HepG2 (cell line): Measurements from ENCODE around the gene SLC25A19. TPM values are rescaled to one million over a fixed set of nuclear protein-coding genes. Genes with fewer than 3 reads are reported as not detected.
A peak's percentile ranks its signal among the peaks of the same experiment; 100 is the strongest.

Source experiments
- AKAP8 ChIP-seq: sonication (generic); formaldehyde crosslinking; IDR thresholded peaks from 2 replicates; pipeline ENCODE4 v1.5.1; 2020; ENCODE audit warnings: mild to moderate bottlenecking, missing genetic modification reagents
- CEBPG ChIP-seq: IDR thresholded peaks from 2 replicates; pipeline ENCODE4 v1.6.1; 2016
- ELF4 ChIP-seq: sonication (generic); formaldehyde crosslinking; IDR thresholded peaks from 2 replicates; pipeline ENCODE4 v1.5.0; 2020; ENCODE audit warnings: missing genetic modification reagents, mild to moderate bottlenecking, moderate library complexity, borderline replicate concordance
- HDAC6 ChIP-seq: fragments of 200-600 bp; sonication (generic); IDR thresholded peaks from 2 replicates; pipeline ENCODE4 v1.7.0; 2017; ENCODE audit warnings: mild to moderate bottlenecking, antibody characterized with exemption, low read length, low read depth
- HHEX ChIP-seq: IDR thresholded peaks from 2 replicates; pipeline ENCODE4 v1.6.1; 2016; ENCODE audit warnings: control low read depth
- HIC2 ChIP-seq: sonication (generic); formaldehyde crosslinking; IDR thresholded peaks from 2 replicates; pipeline ENCODE4 v1.9.0; 2022; ENCODE audit warnings: low read depth, missing genetic modification reagents
- IKZF5 ChIP-seq: IDR thresholded peaks from 2 replicates; pipeline ENCODE4 v1.6.1; 2018; ENCODE audit warnings: missing genetic modification reagents, mild to moderate bottlenecking, missing compliant biosample characterization
- KDM5A ChIP-seq: fragments of 200-600 bp; sonication (generic); IDR thresholded peaks from 2 replicates; pipeline ENCODE4 v1.7.0; 2018; ENCODE audit warnings: antibody characterized with exemption, mild to moderate bottlenecking, low read length, borderline replicate concordance
- LRRFIP1 ChIP-seq: sonication (generic); formaldehyde crosslinking; conservative IDR thresholded peaks from 2 replicates; pipeline ENCODE4 v1.4.0; 2020; ENCODE audit warnings: missing genetic modification reagents
- NFKB2 ChIP-seq: sonication (generic); formaldehyde crosslinking; IDR thresholded peaks from 2 replicates; pipeline ENCODE4 v1.4.0; 2020; ENCODE audit warnings: missing genetic modification reagents, borderline replicate concordance
- PPARG ChIP-seq: conservative IDR thresholded peaks from 2 replicates; pipeline ENCODE4 v1.6.1; 2016; ENCODE audit warnings: missing biosample characterization, missing genetic modification reagents
- RBM22 ChIP-seq: fragments of 200-400 bp; formaldehyde crosslinking; optimal IDR thresholded peaks from 2 replicates; pipeline ENCODE3; 2017; ENCODE audit warnings: mild to moderate bottlenecking, low read length, moderate library complexity
- TAF15 ChIP-seq: fragments of 200-400 bp; formaldehyde crosslinking; IDR thresholded peaks from one replicate; pipeline ENCODE4 v1.6.1; 2018; ENCODE audit warnings: mild to moderate bottlenecking, low read depth, low read length; ENCODE audit not compliant: poor library complexity, severe bottlenecking
- TBL1XR1 ChIP-seq: fragments of 150-350 bp; IDR thresholded peaks from 2 replicates; pipeline ENCODE4 v1.6.1; 2014; ENCODE audit warnings: borderline replicate concordance, low read length; ENCODE audit not compliant: partially characterized antibody
- TBP ChIP-seq: sonication (generic); formaldehyde crosslinking; IDR thresholded peaks from 2 replicates; pipeline ENCODE4 v1.5.0; 2020; ENCODE audit warnings: missing genetic modification reagents
- TRAFD1 ChIP-seq: sonication (generic); formaldehyde crosslinking; IDR thresholded peaks from 2 replicates; pipeline ENCODE4 v1.5.1; 2020; ENCODE audit warnings: missing genetic modification reagents, mild to moderate bottlenecking, borderline replicate concordance
- ZFP91 ChIP-seq: sonication (generic); formaldehyde crosslinking; IDR thresholded peaks from 2 replicates; pipeline ENCODE4 v1.9.0; 2022; ENCODE audit warnings: missing genetic modification reagents, mild to moderate bottlenecking, borderline replicate concordance
- ZNF124 ChIP-seq: sonication (generic); formaldehyde crosslinking; IDR thresholded peaks from 2 replicates; pipeline ENCODE4 v1.4.0; 2020; ENCODE audit warnings: missing genetic modification reagents
- ZNF205 ChIP-seq: IDR thresholded peaks from 2 replicates; pipeline ENCODE4 v1.6.1; 2018; ENCODE audit warnings: missing biosample characterization, missing genetic modification reagents
- ZNF256 ChIP-seq: sonication (generic); formaldehyde crosslinking; conservative IDR thresholded peaks from 2 replicates; pipeline ENCODE4 v1.4.0; 2020; ENCODE audit warnings: missing genetic modification reagents
- ZNF550 ChIP-seq: sonication (generic); formaldehyde crosslinking; IDR thresholded peaks from 2 replicates; pipeline ENCODE4 v1.4.0; 2020; ENCODE audit warnings: mild to moderate bottlenecking, missing genetic modification reagents, borderline replicate concordance
- ZNF678 ChIP-seq: sonication (generic); formaldehyde crosslinking; IDR thresholded peaks from 2 replicates; pipeline ENCODE4 v1.4.0; 2020; ENCODE audit warnings: mild to moderate bottlenecking, missing genetic modification reagents
- ZNF891 ChIP-seq: sonication (generic); formaldehyde crosslinking; IDR thresholded peaks from 2 replicates; pipeline ENCODE4 v1.5.0; 2020; ENCODE audit warnings: mild to moderate bottlenecking, missing genetic modification reagents
- polyA plus RNA-seq, 8 experiments: library from polyadenylated mRNA; depleted of rRNA in 3 of 8; stranded (reverse) in 7 of 8; unstranded in 1 of 8; fragments of >200 nt; fragmentation: Illumina TruSeq in 4 of 8; extraction: Trizol in 4 of 8; gene quantifications; 2 replicates each; pipeline versions ENCODE4 v1.2.1 to v1.2.3, GENCODE V29; 2011 to 2016; ENCODE audit warnings: low read depth in 4 of 8, missing spikeins in 1 of 8, mixed read lengths in 1 of 8; ENCODE audit not compliant: insufficient read depth in 1 of 8
- total RNA-seq, 5 experiments: library from RNA; depleted of rRNA; stranded (reverse); fragments of >200 nt; fragmentation: Illumina TruSeq; extraction: Trizol; gene quantifications; 2 replicates each; pipeline ENCODE4 v1.2.3, GENCODE V29; 2016; ENCODE audit warnings: low read depth in 1 of 5

Gene SLC25A19
- total and polyA plus RNA-seq, 2 of the 13 experiments (the other 11 are each of a cell fraction or from before 2014, with no cell fraction given), result 24.4 to 41.4 TPM

GRCh38 chr17:75238684-75239191, 50.5 kb downstream of the SLC25A19 start (continued):
- TF ChIP-seq AKAP8 (CRISPR knock-in tag) (no peak), PPARG (CRISPR knock-in tag) (no peak), CEBPG (CRISPR knock-in tag) (no peak), IKZF5 (CRISPR knock-in tag) (no peak), ZNF550 (CRISPR knock-in tag) (no peak), HHEX (CRISPR knock-in tag) (no peak), TBL1XR1 (no peak), TRAFD1 (CRISPR knock-in tag) (no peak), KDM5A (no peak), TAF15 (no peak), ZNF124 (CRISPR knock-in tag) (no peak), ZNF678 (no peak), ZNF891 (CRISPR knock-in tag) (peak; percentile 69; the same call in 1 of the 2 replicates), ELF4 (CRISPR knock-in tag) (no peak), NFKB2 (0 out of 2 replicates have a peak, but pooled peaks have one; percentile 24), ZNF205 (no peak), LRRFIP1 (CRISPR knock-in tag) (no peak), RBM22 (peak; percentile 89), HDAC6 (no peak), ZNF256 (CRISPR knock-in tag) (no peak), ZFP91 (CRISPR knock-in tag) (peak; percentile 44; the same call in 1 of the 2 replicates), HIC2 (peak; percentile 23; the same call in 1 of the 2 replicates), TBP (CRISPR knock-in tag) (no peak)
